Right lobe of liver (tissue), 4 donors: ENCODE results near the gene CCR2.
"Not testable (repeated sequence)": the region's sequence is repeated elsewhere in the genome, so short reads cannot be mapped to it uniquely, and the experiment has no call there.

Source experiments
- POLR2A ChIP-seq: fragments of 450-650 bp; IDR thresholded peaks from one replicate; pipeline ENCODE4 v1.6.1; 2017; ENCODE audit warnings: antibody characterized with exemption, mild to moderate bottlenecking
- TF ChIP-seq, protein P1 (sequence below), 4 donors: fragments of 200-600 bp in 3 of 4; fragments of 450-650 bp in 1 of 4; IDR thresholded peaks; one replicate each; pipeline versions ENCODE4 v1.5.1 to v1.8.0; 2016 to 2022; ENCODE audit warnings: antibody characterized with exemption in 4 of 4, mild to moderate bottlenecking in 2 of 4
- donor health status: DM: no; HTN: no; CAD: no.
- donor health status: DM: no; HTN: no; CAD: no.
- donor health status: DM: no; HTN: yes; CAD: no.

DNA sequence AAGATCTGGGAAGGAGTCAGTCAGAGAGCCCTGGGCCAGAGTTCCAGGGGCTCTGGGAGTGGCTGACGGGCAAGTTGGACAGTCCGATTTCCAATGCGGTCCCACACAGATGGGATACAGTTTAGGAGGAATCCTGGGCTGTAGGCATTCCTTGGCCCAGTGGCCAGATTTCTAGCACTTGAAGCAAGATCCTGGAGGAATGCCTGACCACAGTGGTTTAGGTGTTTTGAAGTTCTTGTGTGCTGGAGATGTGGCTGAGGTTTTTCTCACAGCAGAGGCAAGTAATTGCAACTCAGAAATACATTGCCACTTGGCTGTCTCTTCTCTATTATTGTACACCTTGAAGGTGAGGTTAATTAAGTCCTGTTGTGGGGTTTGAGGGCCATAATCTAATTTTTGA lies 23.2 kb upstream of the CCR2 start:
- TF ChIP-seq, protein P1, sequence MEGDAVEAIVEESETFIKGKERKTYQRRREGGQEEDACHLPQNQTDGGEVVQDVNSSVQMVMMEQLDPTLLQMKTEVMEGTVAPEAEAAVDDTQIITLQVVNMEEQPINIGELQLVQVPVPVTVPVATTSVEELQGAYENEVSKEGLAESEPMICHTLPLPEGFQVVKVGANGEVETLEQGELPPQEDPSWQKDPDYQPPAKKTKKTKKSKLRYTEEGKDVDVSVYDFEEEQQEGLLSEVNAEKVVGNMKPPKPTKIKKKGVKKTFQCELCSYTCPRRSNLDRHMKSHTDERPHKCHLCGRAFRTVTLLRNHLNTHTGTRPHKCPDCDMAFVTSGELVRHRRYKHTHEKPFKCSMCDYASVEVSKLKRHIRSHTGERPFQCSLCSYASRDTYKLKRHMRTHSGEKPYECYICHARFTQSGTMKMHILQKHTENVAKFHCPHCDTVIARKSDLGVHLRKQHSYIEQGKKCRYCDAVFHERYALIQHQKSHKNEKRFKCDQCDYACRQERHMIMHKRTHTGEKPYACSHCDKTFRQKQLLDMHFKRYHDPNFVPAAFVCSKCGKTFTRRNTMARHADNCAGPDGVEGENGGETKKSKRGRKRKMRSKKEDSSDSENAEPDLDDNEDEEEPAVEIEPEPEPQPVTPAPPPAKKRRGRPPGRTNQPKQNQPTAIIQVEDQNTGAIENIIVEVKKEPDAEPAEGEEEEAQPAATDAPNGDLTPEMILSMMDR (IDR thresholded peaks at IDR 0.05), result not testable (repeated sequence)
- not testable (repeated sequence) for TF ChIP-seq POLR2A
